HuH-7 (cell line): Measurements from ENCODE around the gene PPP1R16B.
"Not testable (repeated sequence)": the region's sequence is repeated elsewhere in the genome, so short reads cannot be mapped to it uniquely, and the experiment has no call there.

ENCODE experiments used
- DNase-seq: peaks from one replicate; pipeline ENCODE4 v3.0.0; 2011; ENCODE audit warnings: low spot score

PPP1R16B gene

GRCh38 chr20:38935285-38935684 is 129.8 kb downstream of the PPP1R16B start:
- no peak for DNase-seq

GRCh38 chr20:38935967-38936407 is 130.5 kb downstream of the PPP1R16B start:
- no peak for DNase-seq

- no peak for DNase-seq
Measured at GRCh38 chr20:38937000-38937399, 131.5 kb downstream of the PPP1R16B start.

- DNase-seq = no peak
Measured at GRCh38 chr20:38937978-38938473, 132.5 kb downstream of the PPP1R16B start.

- DNase-seq = no peak
Measured at GRCh38 chr20:38939686-38940085, 134.2 kb downstream of the PPP1R16B start.

GRCh38 chr20:38940644-38941043 is 135.1 kb downstream of the PPP1R16B start:
- no peak for DNase-seq

GRCh38 chr20:38941726-38942389 is 136.4 kb downstream of the PPP1R16B start:
- DNase-seq = no peak

GRCh38 chr20:38945012-38945411 is 139.5 kb downstream of the PPP1R16B start:
- DNase-seq = no peak

- no peak for DNase-seq
Measured at GRCh38 chr20:38946836-38947235, 141.3 kb downstream of the PPP1R16B start.

- no peak for DNase-seq
Measured at GRCh38 chr20:38947931-38948362, 142.4 kb downstream of the PPP1R16B start.

GRCh38 chr20:38950254-38950653 is 144.8 kb downstream of the PPP1R16B start:
- no peak for DNase-seq

- DNase-seq = no peak
Measured at GRCh38 chr20:38951611-38952010, 146.1 kb downstream of the PPP1R16B start.

- no peak for DNase-seq
Measured at GRCh38 chr20:38952153-38952552, 146.7 kb downstream of the PPP1R16B start.

- no peak for DNase-seq
Measured at GRCh38 chr20:38953630-38954340, 148.3 kb downstream of the PPP1R16B start.

- no peak for DNase-seq
Measured at GRCh38 chr20:38957235-38957876, 151.9 kb downstream of the PPP1R16B start.

- no peak for DNase-seq
Measured at GRCh38 chr20:38957915-38958485, 152.5 kb downstream of the PPP1R16B start.

- not testable (repeated sequence) for DNase-seq
Measured at GRCh38 chr20:38960187-38960687, 154.7 kb downstream of the PPP1R16B start.

GRCh38 chr20:38961530-38962043 is 156.1 kb downstream of the PPP1R16B start:
- no peak for DNase-seq

GRCh38 chr20:38962044-38962927 is 156.8 kb downstream of the PPP1R16B start, which contains the start of gene DHX35:
Gene DHX35 (plus strand): TSS chr20:38962344. CDS start chr20:38962368, 24 bp downstream.
- DNase-seq = peak; percentile 96

GRCh38 chr20:38962928-38963401 is 157.5 kb downstream of the PPP1R16B start:
- DNase-seq = no peak

- DNase-seq = no peak
Measured at GRCh38 chr20:38963745-38964144, 158.2 kb downstream of the PPP1R16B start.
